Adipocyte (in vitro differentiated cells): ENCODE results near the gene ABCB8.

Source experiments
- DNase-seq: peaks from one replicate; pipeline ENCODE4 v3.0.0-alpha.2; 2015; ENCODE audit warnings: low read depth
- H3K27me3 ChIP-seq: replicated peaks from 2 replicates; pipeline ENCODE4 v1.7.0; 2013; ENCODE audit warnings: mild to moderate bottlenecking, low read length, moderate library complexity; ENCODE audit not compliant: control insufficient read depth, insufficient read depth
- H3K36me3 ChIP-seq: 2 replicates; pipeline ENCODE4 v1.7.0; 2013; ENCODE audit warnings: low read length, mild to moderate bottlenecking, moderate library complexity; ENCODE audit not compliant: control insufficient read depth, insufficient read depth, severe bottlenecking
- H3K4me1 ChIP-seq: 2 replicates; pipeline ENCODE4 v1.7.0; 2013; ENCODE audit warnings: mild to moderate bottlenecking, low read length, moderate library complexity; ENCODE audit not compliant: control insufficient read depth, insufficient read depth
- H3K4me3 ChIP-seq: 2 replicates; pipeline ENCODE4 v1.7.0; 2013; ENCODE audit warnings: mild to moderate bottlenecking, low read length, moderate library complexity
- H3K9ac ChIP-seq: 2 replicates; pipeline ENCODE4 v1.7.0; 2013; ENCODE audit warnings: mild to moderate bottlenecking, low read length, moderate library complexity
- H3K9me3 ChIP-seq: 2 replicates; pipeline ENCODE4 v1.7.0; 2013; ENCODE audit warnings: mild to moderate bottlenecking, low read length, moderate library complexity; ENCODE audit not compliant: control insufficient read depth

Gene ABCB8

DNA sequence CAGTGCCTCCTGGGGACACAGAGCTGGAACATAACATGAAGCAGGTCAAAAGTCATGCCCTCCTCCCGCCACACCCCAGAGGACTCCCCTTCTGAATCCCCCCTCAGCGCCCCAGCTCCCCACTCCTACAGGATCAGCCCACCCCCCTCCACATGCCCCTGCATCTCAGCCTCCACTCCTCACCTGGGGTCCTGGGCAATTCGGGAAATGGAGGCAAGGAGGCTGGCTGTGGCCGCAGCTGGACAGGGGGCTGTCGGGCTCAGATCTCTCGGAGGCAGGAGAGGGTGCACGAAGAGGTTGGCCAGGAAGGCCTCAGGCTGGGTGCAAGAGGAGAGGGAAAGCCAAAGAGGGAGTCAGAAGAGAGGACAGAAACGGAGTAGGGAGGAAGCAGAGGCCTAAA lies 11.7 kb upstream of the ABCB8 start:
- no peaks in the 10 kb centered on the region for H3K36me3 ChIP-seq
- no peaks in the 10 kb centered on the region for H3K9me3 ChIP-seq
- H3K4me3 ChIP-seq: no peak overlapping the region
- peaks cover 25% of the 10 kb centered on the region for H3K4me1 ChIP-seq
- DNase-seq: no peak
- H3K9ac ChIP-seq: no peak overlapping the region
- H3K27me3 ChIP-seq: peaks cover 21% of the 10 kb centered on the region

DNA sequence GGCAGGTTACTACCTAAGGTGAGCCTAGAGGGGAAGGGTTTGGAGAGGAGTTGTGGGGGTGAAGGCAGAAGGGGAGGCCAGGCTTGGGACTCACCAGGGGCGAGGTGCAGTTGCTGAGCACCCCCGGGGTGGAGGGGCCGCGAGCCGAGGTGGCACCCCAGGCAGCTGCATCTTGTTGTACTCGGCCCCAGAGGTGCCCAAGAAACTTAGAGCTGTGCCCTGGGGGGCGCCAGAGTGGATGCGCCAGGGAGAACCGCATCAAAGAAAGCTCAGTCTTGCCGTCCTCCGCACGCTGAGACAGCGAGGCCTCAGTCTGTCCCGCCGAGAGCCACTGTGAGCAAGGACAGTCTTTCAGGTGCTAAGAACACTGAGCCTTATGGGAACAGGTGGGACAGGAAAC lies 11.3 kb upstream of the ABCB8 start:
- Histone ChIP-seq H3K9me3 (no peaks in the 10 kb centered on the region), H3K4me1 (peaks cover 25% of the 10 kb centered on the region), H3K27me3 (peaks cover 21% of the 10 kb centered on the region), H3K4me3 (no peak overlapping the region), H3K36me3 (no peaks in the 10 kb centered on the region), H3K9ac (no peak overlapping the region)
- no peak for DNase-seq

DNA sequence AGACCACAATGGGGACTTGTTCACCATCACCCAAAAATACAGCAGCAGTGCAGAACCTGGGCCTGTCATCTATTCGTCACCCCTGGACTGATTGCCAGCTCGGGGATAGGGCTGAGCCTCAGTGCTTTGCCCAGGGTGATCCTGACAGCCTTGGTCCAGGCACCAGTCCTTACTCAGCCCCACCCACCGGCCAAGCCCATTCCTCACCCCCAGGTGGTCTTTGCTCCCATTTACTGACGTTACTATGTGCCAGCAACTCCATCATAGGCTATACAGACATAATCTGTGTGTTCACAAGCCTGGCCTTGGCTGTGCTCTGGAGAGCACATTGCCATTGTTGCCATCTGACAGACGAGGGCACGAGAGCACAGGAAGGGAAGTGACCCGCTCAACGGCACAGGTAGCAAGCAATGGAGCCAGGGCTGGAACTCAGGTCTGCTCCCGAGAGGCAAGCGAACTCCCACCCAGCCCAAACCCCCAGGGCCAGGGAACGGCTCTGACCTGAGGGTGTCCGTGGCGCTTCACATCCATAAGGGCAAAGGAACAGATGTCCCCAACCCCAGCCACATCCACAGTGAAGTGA lies 10.8 kb upstream of the ABCB8 start:
- Histone ChIP-seq H3K27me3 (peaks cover 18% of the 10 kb centered on the region), H3K36me3 (no peaks in the 10 kb centered on the region), H3K9me3 (no peaks in the 10 kb centered on the region), H3K9ac (no peak overlapping the region), H3K4me1 (peaks cover 22% of the 10 kb centered on the region), H3K4me3 (no peak overlapping the region)
- DNase-seq: no peak

DNA sequence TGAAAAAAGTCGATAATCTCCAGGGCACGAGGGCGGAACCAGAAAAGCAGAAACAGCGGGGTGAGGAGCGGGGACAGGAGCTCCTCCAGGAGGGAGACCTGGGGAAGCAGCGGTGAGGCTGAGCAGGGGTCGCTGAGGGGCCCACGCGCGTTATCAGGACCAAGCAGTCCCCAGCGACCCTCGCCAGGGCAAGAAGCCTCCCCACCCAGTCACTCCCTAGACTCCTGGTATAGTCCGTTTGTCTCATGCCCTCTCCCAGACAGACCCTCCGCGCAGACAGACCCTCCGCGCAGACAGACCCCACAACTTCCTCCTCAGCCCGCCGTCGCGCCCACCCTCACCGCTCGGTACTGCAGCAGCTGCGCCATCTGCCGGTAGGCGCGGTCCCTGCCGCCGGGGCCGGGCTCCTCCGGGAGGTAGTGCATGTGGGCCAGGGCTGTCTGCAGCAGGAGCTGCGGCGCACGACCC lies 10.3 kb upstream of the ABCB8 start:
- H3K36me3 ChIP-seq: no peaks in the 10 kb centered on the region
- peaks cover 17% of the 10 kb centered on the region for H3K4me1 ChIP-seq
- H3K4me3 ChIP-seq: peak overlapping the region; percentile 61
- peak; percentile 79 for DNase-seq
- no peak overlapping the region for H3K9ac ChIP-seq
- peaks cover 16% of the 10 kb centered on the region for H3K27me3 ChIP-seq
- no peaks in the 10 kb centered on the region for H3K9me3 ChIP-seq

DNA sequence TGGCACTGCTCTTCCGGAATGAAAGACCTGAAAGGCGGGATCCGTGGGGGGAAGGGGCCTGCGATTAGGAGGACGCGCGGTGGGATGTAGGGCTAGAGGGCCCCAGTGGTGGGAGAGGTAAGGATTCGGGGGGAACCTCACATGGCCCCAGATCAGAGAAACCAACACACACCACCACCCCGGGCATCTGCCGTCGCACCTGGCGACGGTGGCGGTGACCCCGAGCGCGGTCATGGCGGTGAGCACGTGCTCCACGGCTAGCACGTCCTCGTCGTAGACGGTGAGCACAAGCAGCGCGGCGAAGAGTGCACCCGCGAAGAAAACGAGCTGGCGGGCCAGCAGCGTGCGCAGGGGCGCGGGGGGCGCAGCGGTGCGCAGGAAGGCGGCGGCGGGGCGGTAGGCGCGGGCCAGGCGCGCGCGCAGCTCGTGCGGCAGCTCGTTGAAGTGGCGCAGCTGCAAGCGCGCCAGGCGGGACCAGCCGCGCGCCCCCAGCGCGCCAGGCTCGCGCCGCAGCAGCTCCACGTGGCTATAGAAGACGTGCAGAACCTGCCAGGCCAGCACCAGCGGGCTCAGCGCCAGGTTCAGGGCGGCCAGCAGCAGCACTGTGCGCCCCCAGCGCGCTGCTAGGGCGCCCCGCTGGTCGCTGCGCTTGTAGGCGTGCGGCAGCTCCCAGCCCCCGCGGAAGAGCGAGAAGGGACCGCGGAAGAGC lies 9.7 kb upstream of the ABCB8 start:
- H3K36me3 ChIP-seq: no peaks in the 10 kb centered on the region
- H3K27me3 ChIP-seq: peaks cover 21% of the 10 kb centered on the region
- H3K4me1 ChIP-seq: peaks cover 17% of the 10 kb centered on the region
- H3K9ac ChIP-seq: no peak overlapping the region
- peak overlapping the region; percentile 61 for H3K4me3 ChIP-seq
- H3K9me3 ChIP-seq: no peaks in the 10 kb centered on the region
- DNase-seq: peak; percentile 36

DNA sequence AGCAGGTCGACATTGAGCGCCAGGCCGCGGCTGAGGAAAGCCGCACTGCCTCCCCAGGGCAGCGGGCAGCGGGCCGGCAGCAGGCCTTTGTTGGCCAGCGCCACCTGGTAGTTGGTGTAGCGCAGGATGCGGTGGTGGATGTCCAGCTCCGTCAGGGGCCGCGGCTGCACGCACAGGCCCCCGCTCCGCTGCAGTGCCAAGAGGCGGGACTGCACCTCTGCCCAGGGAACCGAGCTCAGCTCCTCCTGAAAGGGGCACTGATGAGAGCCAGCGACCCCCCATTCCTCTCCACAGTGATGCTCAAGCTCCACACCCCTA lies 9.2 kb upstream of the ABCB8 start:
- Histone ChIP-seq H3K9ac (no peak overlapping the region), H3K4me1 (peaks cover 12% of the 10 kb centered on the region), H3K4me3 (peak overlapping the region; percentile 61), H3K36me3 (no peaks in the 10 kb centered on the region), H3K9me3 (no peaks in the 10 kb centered on the region), H3K27me3 (peaks cover 23% of the 10 kb centered on the region)
- no peak for DNase-seq

DNA sequence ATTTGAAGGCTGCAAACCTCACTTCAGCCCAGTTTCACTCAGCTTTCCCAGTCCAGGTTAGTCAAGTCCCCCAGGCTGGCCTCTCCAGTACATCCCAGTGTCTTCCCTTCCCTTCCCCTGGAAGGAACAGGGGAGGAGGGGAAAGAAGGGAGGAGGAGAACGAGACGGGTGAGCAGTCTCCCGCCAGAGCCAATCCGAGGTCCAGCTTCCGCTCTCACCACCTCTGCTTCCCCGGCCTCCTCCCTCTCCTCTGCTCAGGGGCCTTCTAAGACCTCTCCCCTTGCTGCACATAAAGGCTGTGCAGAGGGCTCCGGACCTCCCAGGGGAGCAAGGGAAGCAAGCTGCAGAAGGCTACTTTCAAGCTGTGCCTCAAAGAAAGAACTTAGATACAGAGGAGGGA lies 8.0 kb upstream of the ABCB8 start:
- Histone ChIP-seq H3K27me3 (peaks cover 26% of the 10 kb centered on the region), H3K4me1 (peaks cover 10% of the 10 kb centered on the region), H3K36me3 (no peaks in the 10 kb centered on the region), H3K9me3 (no peaks in the 10 kb centered on the region), H3K4me3 (no peak overlapping the region), H3K9ac (no peak overlapping the region)
- no peak for DNase-seq

DNA sequence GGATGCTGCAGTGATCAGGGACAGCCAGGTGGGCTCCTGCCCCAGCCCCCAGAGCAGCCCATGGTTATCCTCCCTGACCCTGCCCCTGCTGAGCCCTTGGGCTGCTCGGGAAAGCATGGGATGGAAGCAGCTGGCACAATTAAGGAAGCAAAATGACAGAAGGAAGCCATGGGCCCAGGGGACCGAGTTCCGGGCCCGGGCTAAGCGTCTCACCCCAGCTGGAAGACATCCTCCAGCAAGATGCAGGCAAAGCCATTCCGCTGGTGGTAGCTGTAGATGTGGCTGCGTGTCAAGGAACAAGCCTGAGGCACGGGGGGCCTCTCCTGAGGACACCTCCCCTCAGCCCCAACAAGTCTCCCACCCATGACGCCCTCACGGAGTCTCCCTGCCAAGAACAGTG lies 5.0 kb upstream of the ABCB8 start:
- Histone ChIP-seq H3K4me3 (no peak overlapping the region), H3K4me1 (peaks cover 9% of the 10 kb centered on the region), H3K36me3 (no peaks in the 10 kb centered on the region), H3K9me3 (no peaks in the 10 kb centered on the region), H3K27me3 (peaks cover 18% of the 10 kb centered on the region), H3K9ac (no peak overlapping the region)
- DNase-seq: no peak

DNA sequence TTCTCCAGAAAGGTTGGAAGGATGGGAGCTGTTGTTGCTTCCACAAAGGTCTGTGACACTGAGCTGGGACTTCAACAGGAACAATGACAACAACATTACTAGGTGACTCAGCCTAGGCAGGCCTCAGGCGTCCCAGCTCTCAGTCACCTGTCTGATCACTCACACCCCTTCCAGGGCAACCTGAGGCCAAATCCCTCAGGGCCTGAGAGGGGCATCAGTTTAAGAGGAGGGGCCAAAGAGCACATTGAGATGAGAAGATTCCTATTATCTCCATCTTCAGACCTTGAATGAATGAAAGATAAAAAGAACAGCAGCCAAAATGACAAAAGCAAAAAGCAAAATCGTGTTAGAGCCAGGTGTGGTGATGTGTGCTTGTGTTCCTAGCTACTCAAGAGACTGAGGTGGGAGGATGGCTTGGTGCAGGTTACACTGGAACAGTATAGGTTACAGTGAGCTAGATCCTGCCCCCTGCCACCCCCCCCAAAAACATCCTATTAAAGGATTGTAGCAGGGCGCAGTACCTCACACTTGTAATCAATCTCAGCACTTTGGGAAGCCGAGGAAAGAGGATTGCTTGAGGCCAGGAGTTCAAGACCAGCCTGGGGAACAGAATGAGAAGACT lies 3.7 kb upstream of the ABCB8 start, which contains the start of gene ATG9B:
TSS of gene ATG9B (minus strand) at position 60 of the 622 bp plus-strand sequence. CDS start 71 bp downstream, outside the sequence.
- DNase-seq: no peak
- Histone ChIP-seq H3K9ac (no peak within 1 kb of the TSS), H3K4me3 (no peak within 1 kb of the TSS), H3K4me1 (peaks cover 11% of the 10 kb centered on the region), H3K36me3 (no peaks in the 10 kb centered on the region), H3K27me3 (peaks cover 15% of the 10 kb centered on the region), H3K9me3 (no peaks in the 10 kb centered on the region)

DNA sequence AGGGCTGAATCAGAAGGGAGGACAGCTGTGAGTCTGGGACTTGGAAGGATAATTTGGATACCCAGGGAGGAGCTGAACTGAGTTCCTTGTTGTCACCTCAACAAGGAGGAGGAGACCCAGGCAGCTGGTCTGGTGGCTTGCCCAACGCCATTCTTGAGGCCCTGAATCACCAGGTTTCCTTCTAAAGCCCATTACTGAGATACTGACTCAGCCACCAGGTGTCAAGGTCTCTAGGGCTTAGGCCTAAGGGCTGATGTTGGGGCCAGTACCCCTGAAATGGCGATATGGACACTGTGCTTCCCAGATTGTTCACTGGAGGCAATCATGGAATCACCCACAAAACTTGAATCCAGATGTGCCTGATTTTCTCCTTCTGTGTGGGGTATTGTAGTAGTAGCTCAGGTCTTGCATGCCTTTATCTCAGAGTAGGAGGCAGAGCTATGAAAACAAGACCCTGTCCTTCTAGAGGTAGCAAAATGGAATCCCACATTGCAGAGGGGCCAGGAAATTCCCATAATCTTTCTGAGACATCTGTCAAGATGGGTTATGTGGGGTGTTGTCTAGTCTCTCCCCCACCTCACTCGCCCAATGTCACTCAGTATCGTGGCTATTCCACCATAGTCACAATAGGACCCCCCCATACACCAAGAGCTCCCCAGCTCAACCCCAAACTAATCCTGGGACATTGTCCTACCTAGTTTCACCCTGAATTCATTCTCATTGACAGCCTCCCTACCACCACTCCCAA lies 2.2 kb upstream of the ABCB8 start:
- Histone ChIP-seq H3K4me1 (peaks cover 10% of the 10 kb centered on the region), H3K9me3 (no peaks in the 10 kb centered on the region), H3K4me3 (no peak overlapping the region), H3K36me3 (no peaks in the 10 kb centered on the region), H3K9ac (no peak overlapping the region), H3K27me3 (peaks cover 15% of the 10 kb centered on the region)
- DNase-seq: no peak
